Progenitor cell of endocrine pancreas (in vitro differentiated cells): ENCODE results near the gene ARFGAP1. TPM values are rescaled to one million over a fixed set of nuclear protein-coding genes. Genes with fewer than 3 reads are reported as not detected.

Source experiments
- DNase-seq: peaks from one replicate; pipeline ENCODE4 v3.0.0; 2021; ENCODE audit warnings: low spot score; ENCODE audit not compliant: unreplicated experiment
- H3K27ac Mint-ChIP-seq: 2 replicates; pipeline ENCODE4 v1.8.0; 2021; ENCODE audit warnings: mild to moderate bottlenecking, moderate library complexity, mixed read lengths
- H3K27me3 Mint-ChIP-seq: 2 replicates; pipeline ENCODE4 v1.8.0; 2021; ENCODE audit warnings: mixed read lengths
- H3K36me3 Mint-ChIP-seq: 2 replicates; pipeline ENCODE4 v1.8.0; 2022; ENCODE audit warnings: mixed read lengths; ENCODE audit not compliant: insufficient read depth
- H3K4me1 Mint-ChIP-seq: 2 replicates; pipeline ENCODE4 v1.8.0; 2021; ENCODE audit warnings: low read depth, mixed read lengths
- H3K4me3 Mint-ChIP-seq: 2 replicates; pipeline ENCODE4 v1.8.0; 2021; ENCODE audit warnings: low read depth, mild to moderate bottlenecking, moderate library complexity, mixed read lengths
- H3K9me3 Mint-ChIP-seq: 2 replicates; pipeline ENCODE4 v1.8.0; 2021; ENCODE audit warnings: low read depth, mixed read lengths
- total RNA-seq: library from RNA; stranded (reverse); gene quantifications from 2 replicates; pipeline ENCODE4 v1.2.1, GENCODE V29; 2021
- TF ChIP-seq, protein P1 (sequence below): fragments of 200-600 bp; sonication (generic); IDR thresholded peaks from one replicate; pipeline ENCODE4 v1.5.0; 2021; ENCODE audit warnings: antibody characterized with exemption, mild to moderate bottlenecking; ENCODE audit not compliant: unreplicated experiment

ARFGAP1 gene
- total RNA-seq, 1 donor from 2014 or later = 119 TPM

- no peak overlapping the region for H3K27ac Mint-ChIP-seq
Measured at GRCh38 chr20:63226042-63226943, 46.3 kb upstream of the ARFGAP1 start.

DNA sequence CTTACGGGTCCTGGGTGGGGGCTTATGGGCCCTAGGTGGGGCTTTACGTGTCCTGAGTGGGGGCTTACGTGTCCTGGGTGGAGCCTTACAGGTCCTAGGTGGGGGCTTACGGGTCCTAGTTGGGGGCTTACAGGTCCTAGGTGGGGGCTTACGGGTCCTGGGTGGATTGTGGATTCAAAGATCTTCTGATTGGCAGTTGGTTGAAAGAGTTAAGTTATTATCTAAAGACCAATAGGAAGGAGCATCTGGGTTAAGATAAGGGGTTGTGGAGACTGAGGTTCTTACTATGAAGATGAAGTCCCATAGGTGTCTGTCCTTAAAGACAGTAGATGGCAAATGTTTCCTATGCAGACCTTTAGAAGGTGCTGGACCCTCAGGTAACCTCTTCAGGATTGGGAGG is 45.4 kb upstream of the ARFGAP1 start:
- Mint-ChIP-seq H3K27ac (no peak overlapping the region), H3K9me3 (no peaks in the 10 kb centered on the region), H3K4me1 (no peaks in the 10 kb centered on the region), H3K4me3 (no peak overlapping the region), H3K36me3 (no peaks in the 10 kb centered on the region), H3K27me3 (peaks cover 39% of the 10 kb centered on the region)
- TF ChIP-seq, protein P1, sequence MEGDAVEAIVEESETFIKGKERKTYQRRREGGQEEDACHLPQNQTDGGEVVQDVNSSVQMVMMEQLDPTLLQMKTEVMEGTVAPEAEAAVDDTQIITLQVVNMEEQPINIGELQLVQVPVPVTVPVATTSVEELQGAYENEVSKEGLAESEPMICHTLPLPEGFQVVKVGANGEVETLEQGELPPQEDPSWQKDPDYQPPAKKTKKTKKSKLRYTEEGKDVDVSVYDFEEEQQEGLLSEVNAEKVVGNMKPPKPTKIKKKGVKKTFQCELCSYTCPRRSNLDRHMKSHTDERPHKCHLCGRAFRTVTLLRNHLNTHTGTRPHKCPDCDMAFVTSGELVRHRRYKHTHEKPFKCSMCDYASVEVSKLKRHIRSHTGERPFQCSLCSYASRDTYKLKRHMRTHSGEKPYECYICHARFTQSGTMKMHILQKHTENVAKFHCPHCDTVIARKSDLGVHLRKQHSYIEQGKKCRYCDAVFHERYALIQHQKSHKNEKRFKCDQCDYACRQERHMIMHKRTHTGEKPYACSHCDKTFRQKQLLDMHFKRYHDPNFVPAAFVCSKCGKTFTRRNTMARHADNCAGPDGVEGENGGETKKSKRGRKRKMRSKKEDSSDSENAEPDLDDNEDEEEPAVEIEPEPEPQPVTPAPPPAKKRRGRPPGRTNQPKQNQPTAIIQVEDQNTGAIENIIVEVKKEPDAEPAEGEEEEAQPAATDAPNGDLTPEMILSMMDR = no peak
- DNase-seq = no peak

More at GRCh38 chr20:63226042-63226943, 46.3 kb upstream of the ARFGAP1 start:
- TF ChIP-seq, protein P1 = no peak
- no peak for DNase-seq
- Mint-ChIP-seq H3K4me3 (no peak overlapping the region), H3K27me3 (peaks cover 32% of the 10 kb centered on the region), H3K36me3 (no peaks in the 10 kb centered on the region), H3K9me3 (no peaks in the 10 kb centered on the region), H3K4me1 (no peaks in the 10 kb centered on the region)

DNA sequence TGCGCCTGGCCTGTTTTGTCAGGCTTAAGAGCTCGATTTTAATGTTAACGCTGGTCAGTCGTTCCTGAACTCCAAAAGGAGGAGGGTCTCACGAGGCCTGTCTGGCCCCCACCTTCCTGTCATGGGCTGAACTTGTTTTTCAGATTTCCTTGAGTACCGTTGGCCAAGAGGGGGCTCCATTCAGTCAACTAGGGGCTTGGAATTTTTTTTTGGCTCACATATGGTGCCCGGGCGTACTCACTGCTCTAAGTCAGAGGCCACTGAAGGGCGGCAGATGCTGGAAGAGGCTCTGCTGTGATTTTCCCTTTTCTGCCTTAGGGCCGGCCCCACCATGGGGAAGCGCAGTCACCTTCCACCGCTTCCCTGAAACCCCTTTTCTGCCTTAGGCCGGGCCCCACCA is 43.8 kb upstream of the ARFGAP1 start:
- no peak for DNase-seq
- H3K4me1 Mint-ChIP-seq = no peaks in the 10 kb centered on the region
- H3K27ac Mint-ChIP-seq = no peak overlapping the region
- no peaks in the 10 kb centered on the region for H3K9me3 Mint-ChIP-seq
- H3K4me3 Mint-ChIP-seq = no peak overlapping the region
- H3K36me3 Mint-ChIP-seq = no peaks in the 10 kb centered on the region
- peaks cover 36% of the 10 kb centered on the region for H3K27me3 Mint-ChIP-seq
- TF ChIP-seq, protein P1 = no peak

DNA sequence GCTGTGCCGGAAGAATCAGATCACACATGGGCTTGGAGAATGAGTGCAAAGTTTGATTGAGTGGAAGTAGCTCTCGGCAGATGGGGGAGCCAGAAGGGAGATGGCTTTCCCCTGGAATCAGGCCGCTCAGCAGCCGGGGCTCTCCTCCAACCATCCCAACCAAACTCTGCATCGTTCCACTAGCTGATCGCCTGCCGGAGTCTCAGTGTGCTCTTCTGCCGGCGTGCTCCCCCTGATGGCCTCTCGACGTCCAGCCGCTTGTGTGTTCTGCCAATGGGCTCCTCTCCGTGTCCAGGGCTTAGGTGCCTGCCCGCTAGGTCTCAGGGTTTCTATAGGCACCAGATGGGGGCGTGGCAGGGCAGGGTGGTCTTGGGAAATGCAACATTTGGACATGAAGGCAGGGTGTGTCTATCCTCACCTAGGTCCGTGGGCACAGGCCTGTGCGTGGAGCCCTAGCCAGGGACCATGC is 41.8 kb upstream of the ARFGAP1 start:
- no peak for DNase-seq
- Mint-ChIP-seq H3K4me1 (peaks cover 3% of the 10 kb centered on the region), H3K27ac (no peak overlapping the region), H3K9me3 (no peaks in the 10 kb centered on the region), H3K4me3 (no peak overlapping the region), H3K27me3 (peaks cover 36% of the 10 kb centered on the region), H3K36me3 (no peaks in the 10 kb centered on the region)
- TF ChIP-seq, protein P1 = peak; percentile 59

DNA sequence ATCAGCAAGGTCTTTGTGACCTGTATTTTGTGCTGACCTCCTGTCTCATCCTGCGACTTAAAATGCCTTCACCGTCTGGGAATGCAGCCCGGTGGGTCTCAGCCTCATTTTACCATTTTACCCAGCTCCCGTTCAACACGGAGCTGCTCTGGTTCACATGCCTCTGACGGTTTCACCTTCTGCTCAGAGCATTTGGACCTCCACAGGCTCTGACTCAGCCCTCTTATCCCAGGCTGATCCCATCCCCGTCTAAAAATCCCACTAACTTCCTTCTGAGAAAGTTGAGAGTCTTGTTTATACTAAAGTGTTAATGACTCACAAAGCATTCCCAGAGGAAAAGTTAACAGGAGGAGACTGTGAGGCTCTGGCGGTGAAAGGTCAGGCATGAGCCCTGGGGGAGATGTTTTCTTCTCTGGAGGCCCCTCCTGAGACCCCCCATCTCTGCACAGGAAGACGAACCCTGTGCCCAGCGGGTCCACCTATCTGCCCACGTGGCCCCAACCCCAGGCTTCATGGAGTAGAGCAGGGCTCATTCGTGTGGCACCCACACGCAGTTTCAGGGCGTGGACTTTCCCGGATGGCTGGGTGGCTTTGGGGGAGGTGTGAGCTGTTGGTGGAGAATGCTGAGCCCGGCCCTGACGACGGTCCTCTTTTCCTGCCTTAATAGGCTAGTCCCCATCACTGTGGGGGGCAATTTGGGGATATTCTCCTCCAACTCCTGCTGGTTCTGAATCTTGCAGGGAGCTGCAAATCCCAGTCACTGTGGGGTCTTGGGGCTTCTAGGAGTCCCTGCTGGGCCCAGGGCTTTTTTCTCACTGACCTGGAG is 40.2 kb upstream of the ARFGAP1 start:
- no peak overlapping the region for H3K27ac Mint-ChIP-seq
- H3K9me3 Mint-ChIP-seq = no peaks in the 10 kb centered on the region
- no peaks in the 10 kb centered on the region for H3K36me3 Mint-ChIP-seq
- H3K4me3 Mint-ChIP-seq = no peak overlapping the region
- no peak for DNase-seq
- peaks cover 36% of the 10 kb centered on the region for H3K27me3 Mint-ChIP-seq
- H3K4me1 Mint-ChIP-seq = peaks cover 3% of the 10 kb centered on the region
- TF ChIP-seq, protein P1 = no peak
